Choroid plexus epithelial cell (primary cell): ENCODE results near the gene GDNF.

Experiments used
- DNase-seq: peaks from one replicate; pipeline ENCODE4 v3.0.0-alpha.2; 2010; ENCODE audit warnings: low read depth
- H3K4me3 ChIP-seq: 2 replicates; pipeline ENCODE4 v1.5.1; 2011; ENCODE audit warnings: low read depth, mild to moderate bottlenecking, control low read depth, low read length, moderate library complexity
- CTCF ChIP-seq: conservative IDR thresholded peaks from 2 replicates; pipeline ENCODE4 v1.5.1; 2011; ENCODE audit warnings: low read depth, mild to moderate bottlenecking, control low read depth, inconsistent platforms, low read length, moderate library complexity

The GDNF gene

GRCh38 chr5:37839407-37840052 is at the start of gene GDNF:
GDNF (minus strand) TSS chr5:37840041; CDS start chr5:37834796, 5,245 bp downstream.
- peak within 1 kb of the TSS; percentile 49 for H3K4me3 ChIP-seq
- peak; percentile 77 for DNase-seq
- no peak for TF ChIP-seq CTCF

GRCh38 chr5:37888476-37888875 is 48.6 kb upstream of the GDNF start:
- no peak for DNase-seq
- H3K4me3 ChIP-seq = no peak overlapping the region
- TF ChIP-seq CTCF = no peak

- no peak overlapping the region for H3K4me3 ChIP-seq
- DNase-seq = peak; percentile 7
- TF ChIP-seq CTCF = no peak
These were observed 46.5 kb upstream of the GDNF start for GRCh38 chr5:37886242-37886905.

- TF ChIP-seq CTCF = no peak
- peak; percentile 45 for DNase-seq
- no peak overlapping the region for H3K4me3 ChIP-seq
These were observed 42.8 kb upstream of the GDNF start for GRCh38 chr5:37882636-37883035.

GRCh38 chr5:37881359-37881758 is 41.5 kb upstream of the GDNF start:
- H3K4me3 ChIP-seq = no peak overlapping the region
- TF ChIP-seq CTCF = no peak
- DNase-seq = no peak

- DNase-seq = no peak
- no peak for TF ChIP-seq CTCF
- no peak overlapping the region for H3K4me3 ChIP-seq
These were observed 37.1 kb upstream of the GDNF start for GRCh38 chr5:37876943-37877342.

GRCh38 chr5:37876245-37876644 is 36.4 kb upstream of the GDNF start:
- no peak for DNase-seq
- no peak for TF ChIP-seq CTCF
- no peak overlapping the region for H3K4me3 ChIP-seq
